Vagina (tissue), 2 donors: ENCODE data around the gene SLC8A2. TPM values are rescaled to one million over a fixed set of nuclear protein-coding genes. Genes with fewer than 3 reads are reported as not detected.

ENCODE experiments used
- DNase-seq, 2 donors: peaks; one replicate each; pipeline ENCODE4 v3.0.0-alpha.2; 2017; ENCODE audit errors: extremely low spot score in 2 of 2
- H3K27ac ChIP-seq: fragments of 200-600 bp; sonication (generic); one replicate; pipeline ENCODE4 v1.5.1; 2019
- H3K27me3 ChIP-seq: fragments of 200-600 bp; sonication (generic); one replicate; pipeline ENCODE4 v1.5.1; 2019
- H3K36me3 ChIP-seq, 2 donors: fragments of 200-600 bp; sonication (generic); one replicate each; pipeline ENCODE4 v1.5.1; 2017 to 2019
- H3K4me1 ChIP-seq: fragments of 200-600 bp; sonication (generic); one replicate; pipeline ENCODE4 v1.5.1; 2019
- H3K4me3 ChIP-seq, 2 donors: fragments of 200-600 bp; sonication (generic); 1 replicate in 1 of 2; 2 replicates in 1 of 2; pipeline ENCODE4 v1.5.1; 2016 to 2019
- H3K9me3 ChIP-seq: fragments of 200-600 bp; sonication (generic); one replicate; pipeline ENCODE4 v1.5.1; 2019
- CTCF ChIP-seq, 3 experiments: fragments of 450-650 bp in 2 of 3; fragments of 200-600 bp in 1 of 3; sonication (generic) in 1 of 3; IDR thresholded peaks; one replicate each; pipeline ENCODE4 v1.5.1; 2017 to 2019; ENCODE audit warnings: antibody characterized with exemption in 3 of 3, mild to moderate bottlenecking in 2 of 3, moderate library complexity in 2 of 3
- POLR2A ChIP-seq, 2 donors: fragments of 450-650 bp; IDR thresholded peaks; one replicate each; pipeline ENCODE4 v1.6.1; 2017; ENCODE audit warnings: antibody characterized with exemption in 2 of 2, mild to moderate bottlenecking in 2 of 2, moderate library complexity in 2 of 2
- POLR2AphosphoS5 ChIP-seq, 2 donors: sonication (generic); formaldehyde crosslinking; IDR thresholded peaks; one replicate each; pipeline ENCODE4 v1.9.0; 2017; ENCODE audit warnings: antibody characterized with exemption in 2 of 2, mild to moderate bottlenecking in 2 of 2, low read depth in 1 of 2; ENCODE audit not compliant: insufficient read depth in 1 of 2
- intact Hi-C: fragments of 100-400 bp; cut with DNase I; formaldehyde crosslinking; loops from one replicate; pipeline ENCODE4 v1.15.1; 2023
- total RNA-seq: library from RNA; depleted of rRNA; stranded (reverse); fragments of >200 nt; gene quantifications from one replicate; pipeline ENCODE4 v1.2.3, GENCODE V29; 2016

SLC8A2 gene
- total RNA-seq, 1 donor from 2014 or later: 0.49 TPM

DNA sequence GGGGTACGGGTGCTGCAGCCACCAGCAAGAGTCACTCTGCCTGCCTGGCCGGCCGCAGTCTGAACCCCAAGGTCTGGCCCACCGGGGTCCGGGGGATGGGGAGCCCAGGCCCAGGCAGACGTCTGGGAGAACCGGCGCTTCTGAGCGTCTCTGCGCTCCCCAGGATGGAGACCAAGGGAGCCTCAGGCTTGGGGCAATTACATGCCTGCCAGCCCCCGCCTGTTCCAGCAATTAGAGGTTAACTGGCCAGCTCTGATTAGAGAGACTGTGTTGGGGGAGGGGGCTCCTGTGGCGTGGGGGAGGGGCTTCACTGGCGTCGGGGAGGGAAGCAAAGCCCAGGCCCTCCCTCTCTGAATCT lies 64.3 kb downstream of the SLC8A2 start:
- no peaks in the 10 kb centered on the region for H3K27me3 ChIP-seq
- no peaks in the 10 kb centered on the region for H3K36me3 ChIP-seq
- no peak for DNase-seq
- H3K4me3 ChIP-seq: no peak overlapping the region
- no peak overlapping the region for H3K27ac ChIP-seq
- H3K9me3 ChIP-seq: no peaks in the 10 kb centered on the region
- H3K4me1 ChIP-seq: no peaks in the 10 kb centered on the region
- intact Hi-C loops: no loop called here
- no peak for TF ChIP-seq CTCF (IDR thresholded peaks at IDR 0.05)

DNA sequence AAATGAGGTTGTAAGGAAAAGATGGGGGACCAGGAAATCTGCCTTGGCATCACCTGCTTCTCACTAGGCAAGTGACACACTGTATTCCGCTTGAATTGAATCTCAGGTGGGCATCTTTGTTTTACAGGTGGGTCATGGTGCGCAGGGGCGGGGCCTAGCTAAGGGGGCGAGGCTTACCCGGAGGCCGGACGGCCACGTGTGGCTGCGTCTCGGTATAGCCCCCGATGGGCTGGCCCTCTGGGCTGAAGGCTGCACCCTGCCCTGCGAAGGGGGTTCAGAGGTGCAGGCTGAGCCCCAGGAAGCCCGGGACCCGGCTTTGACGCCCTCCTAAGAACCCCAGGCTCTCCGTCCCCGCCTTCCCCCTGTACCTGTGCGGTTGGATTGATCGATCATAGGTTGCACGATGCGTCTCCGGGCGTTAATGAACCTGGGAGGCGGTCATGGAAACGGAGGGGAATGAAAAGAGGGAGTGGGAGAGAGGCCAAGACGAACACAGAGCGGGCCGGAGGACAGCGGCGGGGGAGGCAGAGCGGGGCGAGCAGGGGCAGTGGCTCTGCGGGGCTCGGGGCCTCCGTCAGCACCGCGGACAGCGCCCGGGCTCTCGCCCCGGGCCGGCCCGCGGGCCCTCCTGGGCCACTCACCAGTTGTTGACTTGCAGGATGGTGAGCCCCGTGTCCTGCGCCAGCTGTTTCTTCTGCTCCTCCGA lies 64.8 kb downstream of the SLC8A2 start:
- Histone ChIP-seq H3K4me1 (no peaks in the 10 kb centered on the region), H3K9me3 (no peaks in the 10 kb centered on the region), H3K27ac (no peak overlapping the region), H3K36me3 (no peaks in the 10 kb centered on the region), H3K27me3 (no peaks in the 10 kb centered on the region), H3K4me3 (no peak overlapping the region)
- no peak for DNase-seq
- TF ChIP-seq POLR2AphosphoS5 (IDR thresholded peaks at IDR 0.05; ENCODE audit: insufficient read depth in 1 of 2, low read depth in 1 of 2): no peak
- no peak for TF ChIP-seq POLR2A (IDR thresholded peaks at IDR 0.05)
- no peak for TF ChIP-seq CTCF (IDR thresholded peaks at IDR 0.05)
- intact Hi-C loops: no loop called here

DNA sequence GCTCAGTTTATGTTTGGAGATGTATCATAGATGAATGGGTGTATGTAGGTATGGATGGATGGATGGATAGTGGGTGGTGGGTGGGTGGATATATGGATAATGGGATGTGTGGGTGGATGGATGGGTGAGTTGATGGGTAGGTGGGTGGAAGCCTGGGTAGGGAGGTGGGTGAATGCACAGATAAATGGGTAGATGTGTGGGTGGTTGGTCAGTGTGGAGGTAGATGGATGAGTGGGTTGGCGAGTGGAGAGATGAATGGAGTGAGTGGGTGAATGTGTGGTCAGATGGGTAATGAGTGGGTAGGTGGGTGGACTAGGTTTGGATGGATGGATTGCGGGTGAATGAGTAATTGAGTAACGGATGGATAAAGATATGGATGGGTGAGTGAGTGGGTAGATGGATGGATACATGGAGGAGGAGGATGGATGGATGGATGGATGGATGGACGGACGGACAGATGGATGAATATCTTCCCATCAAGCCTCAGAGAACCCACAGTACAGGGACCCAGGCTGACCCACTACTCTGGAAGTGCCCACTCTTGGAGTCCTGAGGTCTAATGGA lies 65.8 kb downstream of the SLC8A2 start:
- H3K4me3 ChIP-seq: no peak overlapping the region
- TF ChIP-seq POLR2A (IDR thresholded peaks at IDR 0.05) (no peak), POLR2AphosphoS5 (IDR thresholded peaks at IDR 0.05; ENCODE audit: insufficient read depth in 1 of 2, low read depth in 1 of 2) (no peak), CTCF (IDR thresholded peaks at IDR 0.05) (no peak)
- H3K36me3 ChIP-seq: no peaks in the 10 kb centered on the region
- DNase-seq: no peak
- no peaks in the 10 kb centered on the region for H3K4me1 ChIP-seq
- no peaks in the 10 kb centered on the region for H3K27me3 ChIP-seq
- intact Hi-C loops: no loop called here
- no peaks in the 10 kb centered on the region for H3K9me3 ChIP-seq
- H3K27ac ChIP-seq: no peak overlapping the region

DNA sequence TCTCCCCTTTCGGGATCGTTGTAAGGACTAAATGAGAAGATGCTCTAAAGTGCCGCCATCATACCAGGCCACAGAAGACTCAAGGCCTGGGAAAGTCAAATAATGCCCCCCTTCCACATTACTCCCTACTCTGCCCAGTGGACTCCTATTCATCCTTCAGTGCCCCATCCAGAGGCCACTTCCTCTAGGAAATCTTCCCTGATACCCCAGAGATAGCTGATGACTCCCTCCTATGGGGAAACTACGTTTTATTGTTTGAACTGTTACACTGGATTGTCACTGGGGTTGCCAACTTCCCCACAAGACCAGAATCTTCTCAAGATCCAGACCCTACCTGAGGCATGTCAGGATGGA lies 66.5 kb downstream of the SLC8A2 start:
- DNase-seq: no peak
- TF ChIP-seq POLR2AphosphoS5 (IDR thresholded peaks at IDR 0.05; ENCODE audit: insufficient read depth in 1 of 2, low read depth in 1 of 2) (no peak), POLR2A (IDR thresholded peaks at IDR 0.05) (no peak), CTCF (IDR thresholded peaks at IDR 0.05) (no peak)
- no peak overlapping the region for H3K4me3 ChIP-seq
- intact Hi-C loops: no loop called here
- H3K27me3 ChIP-seq: no peaks in the 10 kb centered on the region
- H3K27ac ChIP-seq: no peak overlapping the region
- H3K9me3 ChIP-seq: no peaks in the 10 kb centered on the region
- H3K4me1 ChIP-seq: no peaks in the 10 kb centered on the region
- H3K36me3 ChIP-seq: no peaks in the 10 kb centered on the region

- no peaks in the 10 kb centered on the region for H3K27me3 ChIP-seq
- intact Hi-C loops: no loop called here
- H3K36me3 ChIP-seq: no peaks in the 10 kb centered on the region
- H3K4me3 ChIP-seq: no peak overlapping the region
- no peaks in the 10 kb centered on the region for H3K4me1 ChIP-seq
- H3K9me3 ChIP-seq: no peaks in the 10 kb centered on the region
- TF ChIP-seq POLR2A (IDR thresholded peaks at IDR 0.05) (no peak), POLR2AphosphoS5 (IDR thresholded peaks at IDR 0.05; ENCODE audit: insufficient read depth in 1 of 2, low read depth in 1 of 2) (no peak)
- no peak for DNase-seq
- H3K27ac ChIP-seq: no peak overlapping the region
Observed at GRCh38 chr19:47404334-47405196, 67.1 kb downstream of the SLC8A2 start.
